ENCODE results near the gene ASPSCR1.

The ASPSCR1 gene

GRCh38 chr17:82010575-82011525 is 33.4 kb downstream of the ASPSCR1 start:
- in situ Hi-C loops (cut with MboI; ENCODE audit: low sequenced_read_pairs), result no loop called here

DNA sequence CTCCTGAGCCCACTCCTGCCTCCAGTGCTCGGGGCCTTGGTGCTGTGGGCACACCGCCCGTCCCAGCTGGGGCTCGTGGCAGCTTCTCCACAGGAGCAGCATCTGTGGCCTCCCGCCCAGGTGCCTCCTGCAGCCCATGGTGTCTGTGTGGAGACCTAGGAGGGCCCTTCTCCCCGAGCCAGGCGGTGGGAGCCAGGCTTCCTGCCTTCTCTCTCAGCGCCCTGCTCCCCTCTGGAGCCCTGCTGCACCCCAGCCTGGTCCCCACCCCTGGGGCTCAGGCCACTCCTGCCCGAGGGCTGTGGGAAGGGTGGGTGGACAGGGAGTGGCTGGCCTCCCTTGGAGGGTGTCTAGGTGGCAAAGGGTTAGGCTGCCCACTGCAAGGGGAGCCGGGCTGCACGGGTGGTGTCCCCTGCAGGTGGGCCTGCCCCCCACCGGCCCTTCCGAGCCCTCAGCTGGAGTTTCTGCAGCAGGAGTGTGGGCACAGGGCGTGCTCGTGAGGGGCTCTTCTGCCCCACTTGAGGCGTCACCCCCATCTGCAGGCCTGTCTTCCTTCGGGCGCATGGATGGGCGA is 34.3 kb downstream of the ASPSCR1 start:
- in situ Hi-C loops (cut with MboI; ENCODE audit: low sequenced_read_pairs), result no loop called here

GRCh38 chr17:82012261-82012639 is 34.8 kb downstream of the ASPSCR1 start:
- in situ Hi-C loops (cut with MboI; ENCODE audit: low sequenced_read_pairs), result no loop called here

DNA sequence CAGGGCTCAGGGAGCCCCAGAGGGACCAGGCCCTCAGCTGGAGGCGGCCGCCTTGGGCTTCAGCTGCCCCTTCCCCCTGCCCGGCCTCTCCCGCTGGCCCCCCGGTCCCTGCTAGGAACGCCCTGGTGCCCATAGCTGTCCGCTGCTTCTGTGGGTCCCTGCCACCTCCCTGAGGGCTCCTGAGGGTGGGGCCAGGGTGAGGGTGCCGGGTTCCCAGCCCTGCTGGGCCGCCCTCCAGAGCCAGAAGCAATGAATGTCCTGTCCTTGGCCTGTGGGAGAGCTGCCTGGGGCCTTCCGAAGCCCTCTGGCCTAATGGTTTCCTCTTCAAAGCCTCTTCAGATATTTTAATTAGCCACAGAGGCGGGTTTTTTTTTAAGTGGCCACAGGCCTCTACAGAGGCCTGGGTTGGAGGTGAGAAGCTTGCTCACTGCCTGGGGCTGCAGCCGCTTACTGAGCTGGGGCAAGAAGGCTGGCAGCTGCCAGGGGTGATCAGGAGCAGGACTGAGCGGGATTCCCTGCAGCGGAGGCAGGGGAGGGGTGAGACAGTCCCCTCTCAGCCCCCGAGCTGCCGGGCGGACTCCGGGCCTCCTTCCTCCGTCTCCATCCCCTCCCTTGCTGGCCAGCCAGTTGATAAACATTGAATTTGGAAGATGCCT is 35.3 kb downstream of the ASPSCR1 start:
- in situ Hi-C loops (cut with MboI; ENCODE audit: low sequenced_read_pairs), result no loop called here

GRCh38 chr17:82013341-82013740 is 35.9 kb downstream of the ASPSCR1 start:
- in situ Hi-C loops (cut with MboI; ENCODE audit: low sequenced_read_pairs), result no loop called here

DNA sequence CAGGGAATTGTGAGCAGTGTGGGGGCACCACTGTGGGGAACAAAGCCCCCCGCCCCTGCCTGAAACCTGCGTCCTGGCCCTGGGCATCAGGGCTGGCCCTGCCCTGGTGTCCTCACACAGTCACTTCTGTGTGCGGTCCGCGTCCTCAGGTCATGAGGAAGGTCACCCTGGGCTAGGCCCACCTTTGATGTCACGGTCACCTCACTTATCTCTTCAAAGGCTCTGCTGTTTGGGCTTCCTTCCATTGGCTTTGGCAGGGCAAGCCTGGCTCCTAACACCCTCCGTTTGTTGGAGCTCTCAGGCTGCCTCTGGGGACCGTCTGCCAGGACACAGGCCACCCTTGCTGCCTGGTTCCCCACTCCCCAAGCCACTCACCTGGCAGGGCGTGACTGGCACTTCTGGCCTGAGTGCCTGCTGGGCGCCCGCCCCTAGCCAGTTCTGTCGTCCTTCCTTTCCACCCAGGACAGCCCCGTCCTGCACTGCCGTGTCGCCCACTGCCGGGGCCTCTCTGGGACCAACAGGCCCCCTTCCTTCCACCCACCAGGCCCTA is 36.4 kb downstream of the ASPSCR1 start:
- in situ Hi-C loops (cut with MboI; ENCODE audit: low sequenced_read_pairs), result no loop called here

- in situ Hi-C loops (cut with MboI; ENCODE audit: low sequenced_read_pairs), result no loop called here
These were observed 37.0 kb downstream of the ASPSCR1 start for GRCh38 chr17:82014432-82014831.

DNA sequence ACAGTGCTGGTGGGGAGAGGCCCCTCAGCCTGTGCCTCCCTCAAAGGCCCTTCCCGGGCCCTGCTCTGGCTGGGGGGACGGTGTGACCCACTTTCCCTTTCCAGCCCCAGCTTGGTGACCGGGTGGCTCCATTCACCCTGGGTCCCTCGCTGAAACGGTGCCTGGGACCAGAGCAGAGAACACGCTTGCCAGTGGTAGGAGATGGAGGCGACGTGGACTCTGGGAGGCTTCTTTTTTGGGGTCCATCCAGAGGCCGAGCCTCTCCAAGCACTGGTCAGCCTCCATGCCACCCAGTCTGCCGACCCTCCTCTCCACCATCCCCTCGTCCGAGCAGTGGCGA is 37.5 kb downstream of the ASPSCR1 start:
- in situ Hi-C loops (cut with MboI; ENCODE audit: low sequenced_read_pairs), result no loop called here

GRCh38 chr17:82015311-82015971 is 38.0 kb downstream of the ASPSCR1 start:
- in situ Hi-C loops (cut with MboI; ENCODE audit: low sequenced_read_pairs), result no loop called here

DNA sequence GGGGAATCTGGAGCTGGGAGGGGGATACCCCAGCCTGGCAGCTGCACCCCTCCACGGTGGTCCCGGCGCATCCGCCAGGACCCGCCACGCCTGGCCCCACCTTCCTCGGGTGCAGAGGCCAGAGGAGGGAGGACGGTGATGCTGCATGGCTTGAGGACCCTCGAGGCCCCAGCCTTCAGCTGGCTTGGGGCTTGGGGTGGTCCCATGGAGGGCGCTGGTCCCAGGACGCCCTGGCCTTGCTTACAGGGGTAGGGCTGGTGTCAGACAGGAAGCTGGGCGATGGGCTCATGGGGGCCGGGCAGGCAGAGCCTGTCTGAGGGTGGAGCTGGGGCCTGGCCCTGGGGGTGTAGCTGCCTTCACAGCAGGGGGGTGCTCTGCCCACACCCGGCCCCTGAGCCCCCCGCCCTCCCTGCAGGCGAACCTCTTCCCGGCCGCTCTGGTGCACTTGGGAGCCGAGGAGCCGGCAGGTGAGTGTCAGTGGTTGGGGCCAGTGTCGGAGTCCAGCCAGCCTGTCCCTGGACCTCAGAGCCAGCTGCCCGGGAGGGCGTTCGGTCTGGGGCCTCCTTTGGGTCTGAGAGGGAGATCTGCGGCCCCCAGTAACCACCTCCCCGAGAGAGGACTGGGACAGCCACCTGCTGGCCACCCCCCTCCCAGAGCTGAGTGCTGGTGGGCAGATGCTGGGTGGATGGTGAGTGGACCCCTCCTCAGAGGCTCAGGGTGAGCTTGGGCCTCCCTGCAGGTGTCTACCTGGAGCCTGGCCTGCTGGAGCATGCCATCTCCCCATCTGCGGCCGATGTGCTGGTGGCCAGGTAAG is 38.8 kb downstream of the ASPSCR1 start:
- in situ Hi-C loops (cut with MboI; ENCODE audit: low sequenced_read_pairs), result no loop called here

DNA sequence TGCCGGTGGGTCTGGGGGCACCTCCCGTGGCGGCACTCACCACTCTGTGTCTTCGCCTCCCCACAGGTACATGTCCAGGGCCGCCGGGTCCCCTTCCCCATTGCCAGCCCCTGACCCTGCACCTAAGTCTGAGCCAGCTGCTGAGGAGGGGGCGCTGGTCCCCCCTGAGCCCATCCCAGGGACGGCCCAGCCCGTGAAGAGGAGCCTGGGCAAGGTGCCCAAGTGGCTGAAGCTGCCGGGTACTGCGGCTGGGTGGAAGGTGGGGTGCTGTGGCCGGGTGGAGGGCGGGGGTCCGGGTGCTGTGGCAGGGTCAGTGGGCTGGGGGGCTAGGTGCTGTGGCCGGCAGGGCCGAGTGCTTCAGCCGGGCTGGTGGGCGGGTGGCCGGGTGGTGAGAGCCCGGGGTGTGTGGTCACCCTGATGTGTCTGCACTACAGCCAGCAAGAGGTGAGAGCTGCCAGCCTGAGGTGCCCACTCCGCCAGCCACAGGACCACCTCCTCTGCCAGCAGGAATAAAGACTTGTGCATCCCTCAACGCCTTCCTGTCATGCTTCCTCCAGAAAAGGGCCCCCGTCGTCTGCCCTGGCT is 39.5 kb downstream of the ASPSCR1 start:
- in situ Hi-C loops (cut with MboI; ENCODE audit: low sequenced_read_pairs), result no loop called here

- in situ Hi-C loops (cut with MboI; ENCODE audit: low sequenced_read_pairs), result no loop called here
These were observed 40.3 kb downstream of the ASPSCR1 start for GRCh38 chr17:82017612-82018151.

- in situ Hi-C loops (cut with MboI; ENCODE audit: low sequenced_read_pairs), result no loop called here
These were observed 40.9 kb downstream of the ASPSCR1 start for GRCh38 chr17:82018152-82018988.

GRCh38 chr17:82018989-82019689 is 41.7 kb downstream of the ASPSCR1 start:
- in situ Hi-C loops (cut with MboI; ENCODE audit: low sequenced_read_pairs), result no loop called here

DNA sequence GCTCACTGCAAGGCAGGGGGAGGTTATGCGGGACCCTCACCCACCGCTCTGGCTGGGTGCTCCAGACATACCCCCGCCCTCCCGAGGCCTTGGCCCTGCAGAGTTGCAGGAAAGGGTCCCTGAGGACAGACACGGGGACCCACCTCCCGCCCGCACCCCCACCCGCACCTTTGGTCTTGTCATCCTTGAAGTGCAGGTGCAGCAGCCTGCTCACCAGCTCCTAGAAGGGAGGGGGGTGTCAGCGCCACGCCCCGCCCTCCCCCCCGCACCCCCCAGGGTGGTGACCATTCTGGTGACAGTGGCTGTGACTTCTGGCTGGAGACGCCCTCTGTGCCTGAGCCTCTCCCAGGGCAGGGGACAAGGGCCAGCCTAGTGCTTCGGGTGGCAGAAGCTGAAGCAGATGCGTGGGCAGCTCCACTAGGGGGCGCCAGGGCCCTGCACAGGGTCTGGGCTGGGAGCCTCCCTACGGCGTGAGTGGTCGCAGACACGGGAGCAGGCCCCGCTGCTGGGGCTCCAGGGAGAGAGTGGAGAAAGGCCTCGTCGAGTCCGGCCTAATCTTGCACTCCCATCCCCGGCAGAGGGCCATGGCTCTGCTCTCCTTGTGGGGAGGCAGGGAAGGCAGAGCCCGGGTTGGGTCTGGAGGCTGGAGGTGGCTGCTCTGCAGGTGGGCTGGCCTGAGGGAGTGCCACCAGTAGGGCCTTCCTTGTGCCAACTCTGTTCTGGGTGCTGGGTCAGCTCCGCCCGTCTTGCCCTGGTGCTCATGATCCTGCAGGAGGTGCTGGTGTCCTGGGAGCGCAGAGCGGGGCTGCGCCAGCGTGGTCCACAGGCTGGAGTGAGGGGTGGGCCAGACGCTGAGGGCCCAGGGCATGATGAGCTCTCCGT is 42.5 kb downstream of the ASPSCR1 start:
- in situ Hi-C loops (cut with MboI; ENCODE audit: low sequenced_read_pairs), result no loop called here

DNA sequence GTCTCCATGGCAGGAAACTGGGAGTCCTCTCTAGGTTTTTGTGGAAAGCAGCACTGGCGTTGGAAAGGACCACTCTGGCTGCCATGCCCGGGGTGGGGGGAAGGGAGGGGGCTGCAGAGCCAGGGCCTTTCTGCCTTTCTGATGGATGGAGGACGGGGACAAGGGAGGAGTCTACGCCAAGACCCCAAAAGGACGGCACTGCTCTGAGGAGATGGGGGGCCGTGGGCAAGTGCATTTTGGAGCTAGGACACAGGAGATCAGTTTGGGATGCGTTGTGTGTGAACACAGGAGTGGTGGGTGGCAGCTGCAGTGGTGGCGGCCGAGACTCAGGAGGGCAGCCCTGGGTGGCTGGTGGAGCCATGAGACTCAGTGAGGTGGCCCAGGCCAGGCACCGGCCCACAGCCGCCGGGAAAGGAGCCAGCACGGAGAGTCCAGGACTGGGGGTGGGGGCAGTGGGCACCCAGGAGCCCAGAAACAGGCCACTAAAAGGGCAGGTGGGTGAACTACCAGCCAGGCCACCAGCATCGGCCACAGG is 43.2 kb downstream of the ASPSCR1 start:
- in situ Hi-C loops (cut with MboI; ENCODE audit: low sequenced_read_pairs), result no loop called here

All from HL-60/S4 treated with retinoic acid at 250 ng/mL for 4 days and 3 days (cell line).